ENCODE measurements around the gene ACOT4. TPM values are rescaled to one million over a fixed set of nuclear protein-coding genes. Genes with fewer than 3 reads are reported as not detected.
"Not testable (repeated sequence)": the region's sequence is repeated elsewhere in the genome, so short reads cannot be mapped to it uniquely, and the experiment has no call there.

Gene ACOT4, protein sequence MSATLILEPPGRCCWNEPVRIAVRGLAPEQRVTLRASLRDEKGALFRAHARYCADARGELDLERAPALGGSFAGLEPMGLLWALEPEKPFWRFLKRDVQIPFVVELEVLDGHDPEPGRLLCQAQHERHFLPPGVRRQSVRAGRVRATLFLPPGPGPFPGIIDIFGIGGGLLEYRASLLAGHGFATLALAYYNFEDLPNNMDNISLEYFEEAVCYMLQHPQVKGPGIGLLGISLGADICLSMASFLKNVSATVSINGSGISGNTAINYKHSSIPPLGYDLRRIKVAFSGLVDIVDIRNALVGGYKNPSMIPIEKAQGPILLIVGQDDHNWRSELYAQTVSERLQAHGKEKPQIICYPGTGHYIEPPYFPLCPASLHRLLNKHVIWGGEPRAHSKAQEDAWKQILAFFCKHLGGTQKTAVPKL
- 1 to 10 TPM in 3 of 4 donors, under 1 TPM in 1; 0.48 to 2.0 (median 1.5) TPM for total RNA-seq

DNA sequence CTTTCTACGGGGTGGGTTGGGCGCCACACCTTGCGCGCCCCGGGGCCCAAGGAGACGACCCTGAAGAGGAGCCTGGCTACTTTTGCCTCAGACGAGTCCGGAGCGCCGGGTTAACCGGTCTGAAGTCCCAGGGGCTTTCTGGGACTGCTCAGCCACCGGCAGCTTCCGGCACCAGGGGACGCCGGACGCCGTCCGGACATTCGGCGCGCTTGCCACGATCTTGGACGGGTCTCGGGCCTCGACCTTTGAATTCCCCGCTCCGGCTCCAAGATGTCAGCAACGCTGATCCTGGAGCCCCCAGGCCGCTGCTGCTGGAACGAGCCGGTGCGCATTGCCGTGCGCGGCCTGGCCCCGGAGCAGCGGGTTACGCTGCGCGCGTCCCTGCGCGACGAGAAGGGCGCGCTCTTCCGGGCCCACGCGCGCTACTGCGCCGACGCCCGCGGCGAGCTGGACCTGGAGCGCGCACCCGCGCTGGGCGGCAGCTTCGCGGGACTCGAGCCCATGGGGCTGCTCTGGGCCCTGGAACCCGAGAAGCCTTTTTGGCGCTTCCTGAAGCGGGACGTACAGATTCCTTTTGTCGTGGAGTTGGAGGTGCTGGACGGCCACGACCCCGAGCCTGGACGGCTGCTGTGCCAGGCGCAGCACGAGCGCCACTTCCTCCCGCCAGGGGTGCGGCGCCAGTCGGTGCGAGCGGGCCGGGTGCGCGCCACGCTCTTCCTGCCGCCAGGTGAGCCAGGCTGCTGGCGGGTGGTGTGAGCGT is at the start of gene ACOT4:
ACOT4 (plus strand) TSS at position 184 of the 760 bp plus-strand sequence; CDS start at position 271, 87 bp downstream.
- no peak for DNase-seq
- TF ChIP-seq POLR2A (IDR thresholded peaks at IDR 0.05): no peak
- TF ChIP-seq, protein P1, sequence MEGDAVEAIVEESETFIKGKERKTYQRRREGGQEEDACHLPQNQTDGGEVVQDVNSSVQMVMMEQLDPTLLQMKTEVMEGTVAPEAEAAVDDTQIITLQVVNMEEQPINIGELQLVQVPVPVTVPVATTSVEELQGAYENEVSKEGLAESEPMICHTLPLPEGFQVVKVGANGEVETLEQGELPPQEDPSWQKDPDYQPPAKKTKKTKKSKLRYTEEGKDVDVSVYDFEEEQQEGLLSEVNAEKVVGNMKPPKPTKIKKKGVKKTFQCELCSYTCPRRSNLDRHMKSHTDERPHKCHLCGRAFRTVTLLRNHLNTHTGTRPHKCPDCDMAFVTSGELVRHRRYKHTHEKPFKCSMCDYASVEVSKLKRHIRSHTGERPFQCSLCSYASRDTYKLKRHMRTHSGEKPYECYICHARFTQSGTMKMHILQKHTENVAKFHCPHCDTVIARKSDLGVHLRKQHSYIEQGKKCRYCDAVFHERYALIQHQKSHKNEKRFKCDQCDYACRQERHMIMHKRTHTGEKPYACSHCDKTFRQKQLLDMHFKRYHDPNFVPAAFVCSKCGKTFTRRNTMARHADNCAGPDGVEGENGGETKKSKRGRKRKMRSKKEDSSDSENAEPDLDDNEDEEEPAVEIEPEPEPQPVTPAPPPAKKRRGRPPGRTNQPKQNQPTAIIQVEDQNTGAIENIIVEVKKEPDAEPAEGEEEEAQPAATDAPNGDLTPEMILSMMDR (IDR thresholded peaks at IDR 0.05): peak in 5 of 6 experiments; percentile 15 to 56 (median 26)
- H3K4me3 ChIP-seq: peak within 1 kb of the TSS; percentile 54 to 87 (median 64)

DNA sequence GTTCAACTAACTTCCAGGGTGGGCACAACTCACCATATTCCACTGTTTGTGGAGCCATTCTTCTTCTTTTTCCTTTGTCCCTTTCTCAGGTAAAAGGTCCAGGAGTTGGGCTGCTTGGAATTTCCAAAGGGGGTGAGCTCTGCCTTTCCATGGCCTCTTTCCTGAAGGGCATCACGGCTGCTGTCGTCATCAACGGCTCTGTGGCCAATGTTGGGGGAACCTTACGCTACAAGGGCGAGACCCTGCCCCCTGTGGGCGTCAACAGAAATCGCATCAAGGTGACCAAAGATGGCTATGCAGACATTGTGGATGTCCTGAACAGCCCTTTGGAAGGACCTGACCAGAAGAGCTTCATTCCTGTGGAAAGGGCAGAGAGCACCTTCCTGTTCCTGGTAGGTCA is 48.7 kb upstream of the ACOT4 start:
- H3K36me3 ChIP-seq; H3K9me3 ChIP-seq; H3K4me1 ChIP-seq; H3K4me3 ChIP-seq; DNase-seq; H3K27me3 ChIP-seq; H3K27ac ChIP-seq; intact Hi-C loops (cut with DNase I): not testable (repeated sequence)
- no CpG with 5 or more reads among the region's 7 CpGs for WGBS, 2 donors

More for the DNA sequence above, at the start of gene ACOT4:
- intact Hi-C loops (cut with DNase I): no loop called here
- no peaks in the 10 kb centered on the region for H3K27me3 ChIP-seq
- H3K4me1 ChIP-seq: peaks cover 0 to 18% (median 5%) of the 10 kb centered on the region in 3 donors
- H3K36me3 ChIP-seq: no peaks in the 10 kb centered on the region
- peak within 1 kb of the TSS; percentile 32 to 70 (median 56) for H3K27ac ChIP-seq
- H3K9me3 ChIP-seq: no peaks in the 10 kb centered on the region
- 0 to 22% methylated on average over 5 to 8 of the region's 89 CpGs for WGBS, 2 donors

DNA sequence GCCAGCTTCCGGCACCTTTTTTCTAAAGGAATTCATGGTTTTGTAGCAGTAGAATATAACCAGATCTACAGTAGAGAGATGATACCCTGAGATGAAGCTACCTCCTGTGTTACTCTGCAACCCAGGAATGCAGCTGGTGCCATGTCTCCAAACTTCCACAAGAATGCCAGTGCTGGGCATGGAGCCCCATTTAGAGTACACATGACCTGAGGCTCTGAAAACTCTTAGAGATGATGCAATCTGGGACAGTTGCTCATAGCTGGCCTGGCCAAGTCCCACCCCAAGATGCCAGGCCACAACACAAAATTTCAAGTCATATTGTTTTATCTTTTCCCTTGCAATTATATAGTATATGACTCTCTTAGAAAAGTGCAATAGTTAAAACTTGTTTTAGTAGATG is 46.3 kb upstream of the ACOT4 start:
- H3K36me3 ChIP-seq; intact Hi-C loops (cut with DNase I); H3K4me3 ChIP-seq; H3K9me3 ChIP-seq; H3K4me1 ChIP-seq; H3K27ac ChIP-seq; DNase-seq; H3K27me3 ChIP-seq: not testable (repeated sequence)
- no CpG with 5 or more reads among the region's 1 CpG for WGBS, 2 donors

DNA sequence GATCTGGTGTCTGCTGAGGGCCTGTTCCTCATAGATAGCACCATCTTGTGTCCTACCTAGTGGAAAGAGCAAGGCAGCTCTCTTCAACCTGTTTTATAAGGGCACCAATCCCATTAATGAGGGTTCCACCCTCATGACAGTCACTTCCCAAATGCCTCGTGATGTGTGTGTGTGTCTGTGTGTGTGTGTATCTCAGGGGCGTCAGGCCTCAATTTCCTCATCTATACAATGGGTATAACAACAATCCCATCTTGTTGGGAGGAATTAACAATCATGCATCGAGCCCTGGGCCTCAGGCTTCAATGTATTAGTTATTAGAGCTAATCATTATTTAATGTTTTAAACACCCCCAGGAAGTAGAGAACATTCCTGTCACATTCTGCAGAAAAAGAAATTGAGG is 42.6 kb upstream of the ACOT4 start:
- H3K9me3 ChIP-seq; intact Hi-C loops (cut with DNase I); H3K4me1 ChIP-seq; H3K27ac ChIP-seq; H3K36me3 ChIP-seq; H3K4me3 ChIP-seq; DNase-seq; H3K27me3 ChIP-seq: not testable (repeated sequence)
- WGBS, 2 donors: 88 to 100% methylated on average over 1 to 3 of the region's 3 CpGs

DNA sequence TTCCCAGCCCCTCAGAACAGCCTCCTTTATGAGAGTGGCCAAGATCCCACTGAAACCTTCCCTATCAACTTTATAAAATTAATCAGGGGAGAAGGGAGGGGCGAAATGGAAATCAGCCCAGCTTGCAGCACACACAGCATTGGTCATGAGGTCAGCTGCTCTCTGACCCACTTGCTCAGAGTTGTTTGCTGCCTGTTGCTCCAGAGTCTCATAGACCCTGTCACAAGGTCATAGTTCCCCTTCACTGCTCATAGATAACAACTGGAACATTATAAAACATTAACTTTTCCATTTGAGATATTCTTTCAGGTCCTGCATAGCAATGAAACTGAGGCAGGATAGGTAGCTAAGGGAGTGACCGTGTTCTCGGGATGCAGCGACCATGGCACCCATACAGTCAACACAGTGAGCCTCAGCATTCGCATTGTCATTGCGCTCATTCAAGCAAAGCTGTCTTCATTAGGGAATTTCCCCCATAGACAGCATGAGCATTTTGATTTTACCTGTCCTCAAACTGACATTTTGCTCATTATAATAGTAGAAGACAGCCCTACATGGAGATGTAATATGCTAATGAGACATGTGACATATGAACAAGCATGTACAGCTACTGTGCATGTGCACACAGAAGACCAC is 41.7 kb upstream of the ACOT4 start:
- H3K4me3 ChIP-seq; intact Hi-C loops (cut with DNase I); H3K9me3 ChIP-seq; DNase-seq; H3K36me3 ChIP-seq; H3K27ac ChIP-seq; H3K4me1 ChIP-seq; H3K27me3 ChIP-seq: not testable (repeated sequence)
- WGBS, 2 donors: 97% methylated on average over 4 of the region's 6 CpGs; no CpG with 5 or more reads in 1 of the 2 donors

DNA sequence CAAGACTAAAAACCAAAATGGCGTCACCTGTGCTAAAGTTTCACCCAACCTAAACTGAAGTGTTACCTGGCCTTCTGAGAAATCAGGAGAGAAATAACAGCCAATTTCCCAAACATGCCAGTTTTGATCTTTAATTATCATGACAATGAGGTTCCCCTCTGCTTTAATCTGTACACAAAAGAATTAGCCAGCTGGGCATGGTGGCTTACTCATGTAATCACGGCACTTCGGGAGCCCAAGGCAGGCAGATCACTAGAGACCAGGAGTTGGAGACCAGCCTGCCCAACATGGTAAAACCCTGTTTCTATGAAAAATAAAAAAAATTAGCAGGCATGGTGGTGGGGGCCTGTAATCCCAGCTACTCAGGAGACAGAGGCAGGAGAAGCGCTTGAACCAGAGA is 37.8 kb upstream of the ACOT4 start:
- DNase-seq: no peak
- no peak overlapping the region for H3K4me3 ChIP-seq
- no peak for TF ChIP-seq POLR2A (IDR thresholded peaks at IDR 0.05)
- TF ChIP-seq, protein P1 (IDR thresholded peaks at IDR 0.05): no peak
- 81 to 93% methylated on average over 2 to 4 of the region's 4 CpGs for WGBS, 2 donors
- H3K4me1 ChIP-seq: no peaks in the 10 kb centered on the region
- intact Hi-C loops (cut with DNase I): no loop called here
- H3K27ac ChIP-seq: no peak overlapping the region
- H3K27me3 ChIP-seq: no peaks in the 10 kb centered on the region
- no peaks in the 10 kb centered on the region for H3K9me3 ChIP-seq
- no peaks in the 10 kb centered on the region for H3K36me3 ChIP-seq

DNA sequence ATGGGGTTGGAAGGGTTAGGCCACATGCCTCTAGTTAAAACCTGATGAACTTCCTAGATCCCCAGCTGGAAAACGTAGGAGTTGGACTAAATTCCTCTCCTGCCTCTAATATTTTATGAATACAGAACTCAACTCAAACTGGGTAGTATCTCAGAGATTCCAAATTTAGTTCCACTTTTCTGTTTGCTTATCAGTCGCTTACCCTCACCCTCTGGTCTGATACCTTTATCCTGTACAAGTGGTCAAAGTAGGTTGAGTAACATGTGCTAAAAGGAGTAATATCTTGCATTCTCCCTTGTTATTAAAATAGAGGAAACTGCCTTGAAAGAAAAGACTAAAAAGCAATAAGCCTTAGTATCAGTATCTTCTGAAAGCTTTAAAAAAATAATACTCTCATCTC is 34.5 kb upstream of the ACOT4 start:
- H3K9me3 ChIP-seq; H3K36me3 ChIP-seq; H3K4me1 ChIP-seq; DNase-seq; H3K27ac ChIP-seq; H3K27me3 ChIP-seq; H3K4me3 ChIP-seq; intact Hi-C loops (cut with DNase I): not testable (repeated sequence)
- 10 to 58% methylated on average over 1 to 2 of the region's 2 CpGs for WGBS, 2 donors

DNA sequence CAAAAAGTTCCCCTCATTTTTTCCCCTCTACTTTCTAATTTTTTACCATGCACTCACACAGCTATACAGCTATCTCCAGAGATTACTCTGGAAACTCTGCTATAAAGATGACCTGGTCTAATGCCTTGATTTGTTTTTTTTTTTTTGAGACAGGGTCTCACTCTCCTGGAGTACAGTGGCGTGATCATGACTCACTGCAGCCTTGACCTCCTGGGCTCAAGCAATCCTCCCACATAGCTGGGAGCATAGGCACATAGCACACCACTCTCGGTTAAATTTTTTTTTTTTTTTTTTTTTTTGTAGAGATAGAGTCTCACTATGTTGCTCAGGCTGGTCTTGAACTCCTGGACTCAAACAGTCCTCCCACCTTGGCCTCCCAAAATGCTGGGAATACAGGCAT is 33.4 kb upstream of the ACOT4 start:
- H3K36me3 ChIP-seq; H3K4me1 ChIP-seq; H3K9me3 ChIP-seq; H3K27ac ChIP-seq; H3K27me3 ChIP-seq; H3K4me3 ChIP-seq; DNase-seq; intact Hi-C loops (cut with DNase I): not testable (repeated sequence)
- no CpG with 5 or more reads among the region's 2 CpGs for WGBS, 2 donors

DNA sequence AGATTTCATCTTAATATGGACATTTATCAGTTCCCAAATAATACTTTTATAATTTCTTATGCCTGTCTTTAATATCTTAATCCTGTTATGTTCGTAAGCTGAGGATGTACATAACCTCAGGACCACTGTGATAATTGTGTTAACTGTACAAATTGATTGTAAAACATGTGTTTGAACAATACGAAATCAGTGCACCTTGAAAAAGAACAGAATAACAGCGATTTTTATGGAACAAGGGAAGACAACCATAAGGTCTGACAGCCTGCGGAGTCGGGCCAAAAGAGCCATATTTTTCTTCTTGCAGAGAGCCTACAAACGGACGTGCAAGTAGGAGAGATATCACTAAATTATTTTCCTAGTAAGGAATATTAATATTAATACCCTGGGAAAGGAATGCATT is 29.4 kb upstream of the ACOT4 start:
- H3K27ac ChIP-seq; H3K36me3 ChIP-seq; H3K27me3 ChIP-seq; H3K4me3 ChIP-seq; intact Hi-C loops (cut with DNase I); H3K9me3 ChIP-seq; DNase-seq; H3K4me1 ChIP-seq: not testable (repeated sequence)
- WGBS, 2 donors: 91 to 94% methylated on average over 7 of the region's 7 CpGs

DNA sequence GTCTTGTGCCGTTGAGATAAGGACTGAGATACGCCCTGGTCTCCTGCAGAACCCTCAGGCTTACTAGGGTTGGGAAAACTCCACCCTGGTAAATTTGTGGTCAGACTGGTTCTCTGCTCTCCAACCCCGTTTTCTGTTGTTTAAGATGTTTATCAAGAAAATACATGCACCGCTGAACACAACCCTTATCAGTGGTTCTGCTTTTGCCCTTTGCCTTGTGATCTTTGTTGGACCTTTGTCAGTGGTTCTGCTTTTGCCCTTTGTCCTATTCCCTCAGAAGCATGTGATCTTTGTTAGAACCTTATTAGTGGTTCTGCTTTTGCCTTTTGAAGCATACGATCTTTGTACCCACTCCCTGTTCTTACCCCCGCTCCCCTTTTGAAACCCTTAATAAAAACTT is 29.0 kb upstream of the ACOT4 start:
- H3K36me3 ChIP-seq; intact Hi-C loops (cut with DNase I); H3K27me3 ChIP-seq; DNase-seq; H3K9me3 ChIP-seq; H3K4me3 ChIP-seq; H3K27ac ChIP-seq: not testable (repeated sequence)
- H3K4me1 ChIP-seq: peaks cover 0 to 13% (median 2%) of the 10 kb centered on the region in 3 donors
- 83 to 85% methylated on average over 6 of the region's 6 CpGs for WGBS, 2 donors
